ENCODE results near the gene SPI1.

Gene SPI1

DNA sequence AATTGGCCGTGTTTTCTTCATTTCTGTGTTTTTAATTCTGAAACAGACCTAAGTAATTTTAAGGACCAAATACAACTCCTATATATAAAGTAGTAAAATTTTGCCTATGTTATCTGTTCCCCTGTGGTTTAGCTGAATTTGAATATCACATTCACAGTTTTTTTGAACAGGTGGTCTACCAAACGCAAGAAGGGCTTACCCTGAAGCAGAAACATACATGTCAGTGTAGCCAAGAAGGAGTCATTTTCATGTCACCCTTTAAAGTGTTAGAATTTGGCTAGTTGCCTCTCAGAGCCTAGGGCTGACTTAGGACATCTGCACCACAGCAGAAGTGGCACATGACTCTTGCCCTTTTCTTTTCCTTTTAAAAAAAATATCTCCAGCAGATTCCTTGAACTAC lies 60.2 kb downstream of the SPI1 start:
- TF ChIP-seq, protein P1, sequence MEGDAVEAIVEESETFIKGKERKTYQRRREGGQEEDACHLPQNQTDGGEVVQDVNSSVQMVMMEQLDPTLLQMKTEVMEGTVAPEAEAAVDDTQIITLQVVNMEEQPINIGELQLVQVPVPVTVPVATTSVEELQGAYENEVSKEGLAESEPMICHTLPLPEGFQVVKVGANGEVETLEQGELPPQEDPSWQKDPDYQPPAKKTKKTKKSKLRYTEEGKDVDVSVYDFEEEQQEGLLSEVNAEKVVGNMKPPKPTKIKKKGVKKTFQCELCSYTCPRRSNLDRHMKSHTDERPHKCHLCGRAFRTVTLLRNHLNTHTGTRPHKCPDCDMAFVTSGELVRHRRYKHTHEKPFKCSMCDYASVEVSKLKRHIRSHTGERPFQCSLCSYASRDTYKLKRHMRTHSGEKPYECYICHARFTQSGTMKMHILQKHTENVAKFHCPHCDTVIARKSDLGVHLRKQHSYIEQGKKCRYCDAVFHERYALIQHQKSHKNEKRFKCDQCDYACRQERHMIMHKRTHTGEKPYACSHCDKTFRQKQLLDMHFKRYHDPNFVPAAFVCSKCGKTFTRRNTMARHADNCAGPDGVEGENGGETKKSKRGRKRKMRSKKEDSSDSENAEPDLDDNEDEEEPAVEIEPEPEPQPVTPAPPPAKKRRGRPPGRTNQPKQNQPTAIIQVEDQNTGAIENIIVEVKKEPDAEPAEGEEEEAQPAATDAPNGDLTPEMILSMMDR (IDR thresholded peaks at IDR 0.05): no peak

DNA sequence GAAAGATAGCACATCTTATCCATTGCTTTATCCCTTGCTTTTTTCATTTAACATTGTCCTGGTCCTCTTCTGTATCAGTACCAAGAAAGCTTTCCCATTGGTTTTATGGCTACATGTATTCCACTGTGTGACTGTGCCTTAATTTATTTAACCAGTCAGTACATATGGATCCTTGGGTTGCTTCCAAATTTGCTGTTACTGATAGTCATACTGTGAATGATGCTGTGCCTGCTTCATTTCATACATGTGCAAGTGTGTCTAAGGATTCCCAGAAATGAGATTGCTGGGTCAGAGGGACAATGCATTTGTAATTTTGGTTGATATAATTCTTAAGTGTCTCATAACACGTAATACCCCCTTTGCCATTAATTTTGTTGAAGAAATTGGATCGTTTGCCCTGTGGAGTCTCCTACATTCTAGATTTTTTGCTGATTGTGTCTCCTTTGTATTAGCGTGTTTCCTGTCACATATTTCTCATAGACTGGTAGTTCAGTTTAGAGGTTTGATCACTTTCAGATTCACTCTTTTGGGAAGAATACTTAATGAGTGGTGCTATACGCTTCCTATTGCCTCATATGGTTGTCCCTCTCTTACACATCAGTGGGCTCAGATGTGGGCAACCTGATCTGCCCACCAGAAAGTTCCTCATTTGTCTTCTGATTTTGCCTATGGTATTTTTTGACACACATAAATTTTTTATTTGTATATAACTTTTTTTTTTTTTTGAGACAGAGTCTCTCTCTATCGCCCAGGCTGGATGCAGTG lies 61.1 kb downstream of the SPI1 start:
- TF ChIP-seq, protein P1 (IDR thresholded peaks at IDR 0.05): no peak

DNA sequence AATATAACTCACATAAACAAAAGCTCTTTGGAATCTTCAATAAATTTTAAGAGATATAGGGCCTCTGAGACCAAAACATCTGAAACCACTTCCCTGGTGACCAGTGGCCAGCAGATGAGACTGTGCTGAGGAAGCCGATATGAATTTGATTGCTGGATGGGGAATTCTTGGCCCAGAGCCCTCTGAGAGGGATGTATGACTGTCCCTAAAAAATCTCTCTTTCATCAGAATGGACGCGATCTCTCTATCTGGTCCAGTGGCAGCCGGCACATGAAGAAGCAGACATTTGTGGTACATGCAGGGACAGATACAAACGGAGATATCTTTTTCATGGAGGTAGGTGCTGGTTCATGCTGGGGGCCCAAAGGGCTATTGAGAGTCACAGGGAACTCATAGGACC lies 63.4 kb downstream of the SPI1 start:
- TF ChIP-seq, protein P1 (IDR thresholded peaks at IDR 0.05): no peak

DNA sequence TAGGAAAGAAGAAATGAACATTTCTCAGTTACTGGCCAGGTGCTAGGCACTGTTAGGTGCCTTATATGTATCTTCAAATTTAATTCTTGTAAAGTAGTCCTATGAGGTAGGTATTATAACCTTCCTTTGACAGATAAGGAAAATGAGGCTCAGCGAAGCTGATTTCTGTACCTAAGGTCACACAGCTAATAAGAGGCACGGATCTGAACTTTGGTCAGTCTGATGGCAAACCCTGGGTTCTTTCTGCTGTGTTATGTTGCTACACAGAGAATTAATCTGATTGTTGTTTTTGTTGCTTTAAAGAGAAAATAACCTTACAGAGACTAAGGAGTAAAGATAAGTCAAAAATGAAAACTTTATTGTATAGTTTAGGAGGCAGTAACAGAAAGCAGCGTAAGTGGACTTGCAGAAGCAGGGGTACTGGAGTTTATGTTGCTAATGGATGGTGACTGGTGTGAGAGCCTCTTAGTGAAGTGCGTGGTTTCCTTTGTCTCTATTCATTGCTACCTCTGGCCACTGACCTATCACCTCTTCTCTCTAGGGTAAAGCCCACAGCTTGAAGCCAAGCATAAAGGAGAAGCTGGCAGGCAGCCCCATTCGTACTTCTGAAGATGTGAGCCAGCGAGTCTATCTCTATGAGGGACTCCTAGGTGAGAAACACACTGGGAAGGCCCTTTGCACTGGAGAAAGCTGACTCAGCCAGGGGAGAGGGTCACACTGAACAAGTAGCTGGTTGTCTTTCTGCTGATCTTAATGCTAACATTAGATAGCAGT lies 70.1 kb downstream of the SPI1 start:
- TF ChIP-seq, protein P1 (IDR thresholded peaks at IDR 0.05): no peak

DNA sequence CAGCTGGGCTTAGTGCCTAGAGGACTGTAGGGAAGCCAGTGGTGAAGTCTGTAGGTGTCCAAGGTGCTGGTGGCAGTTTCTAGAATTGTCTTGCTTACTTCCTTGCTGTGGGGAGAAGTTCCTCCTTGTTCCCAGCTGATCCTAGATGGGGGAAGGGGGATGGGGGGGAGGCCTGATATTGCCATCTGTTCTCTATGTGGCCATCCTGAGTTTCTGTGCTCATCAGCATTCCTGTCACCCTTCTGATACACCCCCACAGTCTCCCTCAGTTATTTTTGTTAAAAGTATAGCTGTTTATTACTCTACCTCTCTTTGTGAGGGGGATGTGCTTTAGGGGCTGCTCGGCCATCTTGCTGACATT lies 71.9 kb downstream of the SPI1 start:
- TF ChIP-seq, protein P1 (IDR thresholded peaks at IDR 0.05): no peak

DNA sequence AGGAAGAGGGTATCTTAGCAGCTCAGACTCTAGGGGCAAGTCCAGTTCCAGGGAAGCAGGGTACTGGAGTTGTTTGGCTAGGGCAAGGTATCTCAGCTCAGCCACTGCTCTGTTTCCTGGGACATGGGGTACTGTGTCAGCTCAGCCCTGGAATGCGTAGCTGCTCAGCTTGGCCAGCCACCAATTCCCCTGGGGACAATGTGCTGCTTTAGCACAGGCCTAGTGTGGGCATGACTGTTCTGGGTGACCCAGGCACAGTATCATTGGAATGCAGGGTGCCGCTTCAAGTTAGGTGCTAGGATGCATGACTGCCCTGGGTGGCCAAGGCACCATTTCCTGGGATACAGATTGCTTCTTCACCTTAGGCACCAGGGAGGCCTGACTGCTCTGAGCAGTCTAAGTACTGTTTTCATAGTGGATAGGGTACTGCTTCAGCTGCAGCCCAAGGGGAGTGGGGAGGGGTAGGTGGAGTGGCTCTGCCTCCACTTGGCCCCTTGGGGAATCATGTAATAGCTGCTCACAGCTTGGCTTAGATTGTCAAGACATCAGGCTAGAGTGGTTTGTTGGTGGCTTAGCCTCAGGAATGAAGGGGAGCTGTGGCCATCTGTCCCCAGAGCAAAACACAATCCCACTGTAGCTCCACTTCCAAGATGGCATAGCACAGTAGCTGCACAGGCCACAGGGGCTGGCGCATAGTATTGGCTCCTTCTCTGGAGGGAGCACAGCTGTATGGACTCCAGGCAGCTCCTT lies 72.4 kb downstream of the SPI1 start:
- TF ChIP-seq, protein P1 (IDR thresholded peaks at IDR 0.05): no peak

All from LNCAP (cell line).